GM23338 (cell line): ENCODE data around the gene NPAS2. TPM values are rescaled to one million over a fixed set of nuclear protein-coding genes. Genes with fewer than 3 reads are reported as not detected.
A peak's percentile ranks its signal among the peaks of the same experiment; 100 is the strongest.

Experiments
- ATAC-seq: fragments of 200-7000 bp; cut with Tn5 transposase; 3 replicates; pipeline ENCODE4 v1.9.1; 2020
- DNase-seq: peaks from one replicate; pipeline ENCODE4 v3.0.0-alpha.2; 2015; ENCODE audit warnings: low spot score
- H2AFZ ChIP-seq: fragments of 200-600 bp; sonication (generic); 2 replicates; pipeline ENCODE4 v1.8.0; 2016; ENCODE audit warnings: antibody characterized with exemption, mild to moderate bottlenecking, moderate library complexity
- H3F3A ChIP-seq: fragments of 200-600 bp; sonication (generic); replicated peaks from 2 replicates; pipeline ENCODE4 v1.8.0; 2017; ENCODE audit warnings: antibody characterized with exemption, mixed run types, low read depth
- H3K27ac ChIP-seq: fragments of 200-600 bp; sonication (generic); 2 replicates; pipeline ENCODE4 v1.6.1; 2016; ENCODE audit warnings: low read depth
- H3K27me3 ChIP-seq: fragments of 200-600 bp; sonication (generic); 2 replicates; pipeline ENCODE4 v1.8.0; 2016; ENCODE audit warnings: mild to moderate bottlenecking, mixed run types, moderate library complexity; ENCODE audit not compliant: insufficient read depth
- H3K36me3 ChIP-seq: fragments of 200-600 bp; sonication (generic); 2 replicates; pipeline ENCODE4 v1.8.0; 2016; ENCODE audit warnings: mild to moderate bottlenecking; ENCODE audit not compliant: insufficient read depth
- H3K4me1 ChIP-seq: fragments of 200-600 bp; sonication (generic); 2 replicates; pipeline ENCODE4 v1.8.0; 2016; ENCODE audit warnings: mild to moderate bottlenecking, moderate library complexity; ENCODE audit not compliant: insufficient read depth
- H3K4me2 ChIP-seq: fragments of 200-600 bp; sonication (generic); 2 replicates; pipeline ENCODE4 v1.7.1; 2017; ENCODE audit warnings: mixed run types
- H3K4me3 ChIP-seq: fragments of 200-600 bp; sonication (generic); 2 replicates; pipeline ENCODE4 v1.6.1; 2016; ENCODE audit warnings: mixed run types
- H3K79me2 ChIP-seq: fragments of 200-600 bp; sonication (generic); replicated peaks from 2 replicates; pipeline ENCODE4 v1.8.0; 2017; ENCODE audit warnings: mild to moderate bottlenecking; ENCODE audit not compliant: insufficient read depth
- H3K9me2 ChIP-seq: fragments of 200-600 bp; sonication (generic); 2 replicates; pipeline ENCODE4 v1.8.0; 2017; ENCODE audit not compliant: insufficient read depth
- H4K20me1 ChIP-seq: fragments of 200-600 bp; sonication (generic); replicated peaks from 2 replicates; pipeline ENCODE4 v1.8.0; 2017; ENCODE audit warnings: mild to moderate bottlenecking; ENCODE audit not compliant: insufficient read depth
- H3K27ac Mint-ChIP-seq: 2 replicates; pipeline ENCODE4 v1.8.0; 2020; ENCODE audit warnings: inconsistent platforms, mild to moderate bottlenecking, moderate library complexity, mixed read lengths
- H3K27me3 Mint-ChIP-seq: 3 replicates; pipeline ENCODE4 v1.8.0; 2022; ENCODE audit warnings: low read depth, mild to moderate bottlenecking, moderate library complexity, mixed read lengths, inconsistent platforms; ENCODE audit not compliant: insufficient read depth, poor library complexity
- H3K36me3 Mint-ChIP-seq: 3 replicates; pipeline ENCODE4 v1.8.0; 2021; ENCODE audit warnings: low read depth, mild to moderate bottlenecking, inconsistent platforms, moderate library complexity, mixed read lengths
- H3K4me1 Mint-ChIP-seq: 3 replicates; pipeline ENCODE4 v1.8.0; 2020; ENCODE audit warnings: mild to moderate bottlenecking, inconsistent platforms, mixed read lengths
- H3K4me3 Mint-ChIP-seq: 3 replicates; pipeline ENCODE4 v1.8.0; 2021; ENCODE audit warnings: moderate library complexity, mild to moderate bottlenecking, inconsistent platforms, mixed read lengths
- H3K9me3 Mint-ChIP-seq: 3 replicates; pipeline ENCODE4 v1.8.0; 2020; ENCODE audit warnings: moderate library complexity, mild to moderate bottlenecking, inconsistent platforms, mixed read lengths
- CTCF ChIP-seq, 2 experiments: fragments of 200-600 bp in 1 of 2; sonication (generic) in 1 of 2; conservative IDR thresholded peaks; 2 replicates each; pipeline versions ENCODE4 v1.5.1 to v1.6.1; 2016 to 2017; ENCODE audit warnings: antibody characterized with exemption in 2 of 2, low read depth in 2 of 2, mild to moderate bottlenecking in 2 of 2, moderate library complexity in 1 of 2
- EZH2 ChIP-seq: fragments of 200-600 bp; sonication (generic); IDR thresholded peaks from one replicate; pipeline ENCODE4 v1.8.0; 2017; ENCODE audit warnings: antibody characterized with exemption, mild to moderate bottlenecking, low read depth; ENCODE audit not compliant: unreplicated experiment
- POLR2AphosphoS5 ChIP-seq: IDR thresholded peaks from 2 replicates; pipeline ENCODE4 v1.6.1; 2016; ENCODE audit warnings: antibody characterized with exemption, low read depth
- ZNF462 ChIP-seq: fragments of 250-450 bp; sonication (Bioruptor Pico); IDR thresholded peaks from 2 replicates; pipeline ENCODE4 v1.5.0; 2020; ENCODE audit warnings: mild to moderate bottlenecking, moderate library complexity
- polyA plus RNA-seq: library from polyadenylated mRNA; unstranded; fragments of >200 nt; fragmentation: Nextera tagmentation; extraction: Ambion mirVana; gene quantifications from 2 replicates; pipeline ENCODE4 v1.2.1, GENCODE V29; 2016
- total RNA-seq: library from RNA; depleted of rRNA; stranded (reverse); fragments of >200 nt; shearing (Covaris generic); gene quantifications from 2 replicates; pipeline ENCODE4 v1.2.3, GENCODE V29; 2014

The NPAS2 gene
- total and polyA plus RNA-seq, 2 experiments from 2014 or later: 0.56 to 1.1 TPM

GRCh38 chr2:101012054-101012705, 192.2 kb downstream of the NPAS2 start:
- peaks cover 9% of the 10 kb centered on the region for H4K20me1 ChIP-seq
- DNase-seq (no peak), ATAC-seq (no peak)
- no peaks in the 10 kb centered on the region for H3K9me2 ChIP-seq
- no peaks in the 10 kb centered on the region for H3K79me2 ChIP-seq
- H3K36me3 ChIP-seq: peaks cover 9% of the 10 kb centered on the region; the same call in 1 of the 2 replicates
- H3K27me3 Mint-ChIP-seq: peaks cover 12% of the 10 kb centered on the region
- no peak overlapping the region for H2AFZ ChIP-seq
- no peak overlapping the region for H3K4me3 Mint-ChIP-seq
- no peak overlapping the region for H3K4me2 ChIP-seq
- H3F3A ChIP-seq: peaks cover 17% of the 10 kb centered on the region
- peak overlapping the region; percentile 37; the same call in 1 of the 2 replicates for H3K27ac ChIP-seq
- H3K4me1 ChIP-seq: no peaks in the 10 kb centered on the region; the same call in 1 of the 2 replicates
- no peaks in the 10 kb centered on the region for H3K27me3 ChIP-seq
- 0 out of 2 replicates have a peak, but pooled peaks have one; percentile 21 for TF ChIP-seq POLR2AphosphoS5
- TF ChIP-seq EZH2: no peak
- no peaks in the 10 kb centered on the region; the same call in 1 of the 3 replicates for H3K9me3 Mint-ChIP-seq
- no peak overlapping the region; the same call in 1 of the 2 replicates for H3K27ac Mint-ChIP-seq
- H3K36me3 Mint-ChIP-seq: peaks cover 84% of the 10 kb centered on the region
- H3K4me3 ChIP-seq: no peak overlapping the region
- peaks cover 15% of the 10 kb centered on the region for H3K4me1 Mint-ChIP-seq

- Histone ChIP-seq H3K9me2 (no peaks in the 10 kb centered on the region), H3K27ac (no peak overlapping the region), H3K36me3 (peaks cover 3% of the 10 kb centered on the region; the same call in 1 of the 2 replicates), H3K4me1 (no peaks in the 10 kb centered on the region; the same call in 1 of the 2 replicates), H4K20me1 (peaks cover 7% of the 10 kb centered on the region; the same call in 1 of the 2 replicates), H2AFZ (no peak overlapping the region), H3K79me2 (no peaks in the 10 kb centered on the region), H3K4me2 (no peak overlapping the region), H3K27me3 (no peaks in the 10 kb centered on the region), H3K4me3 (no peak overlapping the region), H3F3A (peaks cover 12% of the 10 kb centered on the region)
- no peaks in the 10 kb centered on the region; the same call in 1 of the 3 replicates for H3K9me3 Mint-ChIP-seq
- no peak overlapping the region; the same call in 1 of the 2 replicates for H3K27ac Mint-ChIP-seq
- DNase-seq: peak; percentile 53
- TF ChIP-seq CTCF (conservative IDR thresholded peaks at IDR 0.05; ENCODE audit: low read depth in 2 of 2) (peak; percentile 74 to 86), ZNF462 (no peak)
- no peak for ATAC-seq
- H3K36me3 Mint-ChIP-seq: peaks cover 78% of the 10 kb centered on the region
- H3K4me3 Mint-ChIP-seq: no peak overlapping the region
- peaks cover 12% of the 10 kb centered on the region for H3K27me3 Mint-ChIP-seq
- peaks cover 12% of the 10 kb centered on the region for H3K4me1 Mint-ChIP-seq
These were observed 192.8 kb downstream of the NPAS2 start for GRCh38 chr2:101012706-101013181.
